ENCODE results near the gene TSSK1B. TPM values are rescaled to one million over a fixed set of nuclear protein-coding genes. Genes with fewer than 3 reads are reported as not detected.
A peak's percentile ranks its signal among the peaks of the same experiment; 100 is the strongest.
"Not testable (repeated sequence)": the region's sequence is repeated elsewhere in the genome, so short reads cannot be mapped to it uniquely, and the experiment has no call there.

The TSSK1B gene
- total RNA-seq, 1 experiment from 2014 or later: 0.52 TPM

GRCh38 chr5:113404269-113404668 lies 30.5 kb downstream of the TSSK1B start:
- no peak for DNase-seq (ENCODE audit: low read depth)

- DNase-seq (ENCODE audit: low read depth): not testable (repeated sequence)
Measured at GRCh38 chr5:113397986-113398385, 36.8 kb downstream of the TSSK1B start.

- DNase-seq (ENCODE audit: low read depth): no peak
Measured at GRCh38 chr5:113397046-113397445, 37.7 kb downstream of the TSSK1B start.

DNA sequence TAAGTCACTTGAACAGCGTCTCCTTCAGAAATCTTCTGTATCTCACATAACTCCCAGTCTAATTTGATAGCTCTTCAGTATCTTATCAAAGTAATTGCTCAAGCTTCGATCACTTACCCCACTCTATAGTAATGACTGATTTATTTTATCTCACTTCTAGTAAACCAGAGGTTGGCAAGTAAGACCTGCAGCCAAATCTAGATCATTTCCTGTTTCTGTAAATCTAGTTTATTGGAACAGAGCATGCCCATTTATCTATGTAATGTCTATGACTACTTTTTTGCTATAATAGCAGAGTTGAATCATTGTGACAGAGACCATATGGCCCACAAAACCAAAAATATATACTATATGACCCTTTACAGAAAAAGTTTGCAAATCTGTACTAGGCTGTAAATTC lies 40.1 kb downstream of the TSSK1B start:
- DNase-seq (ENCODE audit: low read depth): no peak

DNA sequence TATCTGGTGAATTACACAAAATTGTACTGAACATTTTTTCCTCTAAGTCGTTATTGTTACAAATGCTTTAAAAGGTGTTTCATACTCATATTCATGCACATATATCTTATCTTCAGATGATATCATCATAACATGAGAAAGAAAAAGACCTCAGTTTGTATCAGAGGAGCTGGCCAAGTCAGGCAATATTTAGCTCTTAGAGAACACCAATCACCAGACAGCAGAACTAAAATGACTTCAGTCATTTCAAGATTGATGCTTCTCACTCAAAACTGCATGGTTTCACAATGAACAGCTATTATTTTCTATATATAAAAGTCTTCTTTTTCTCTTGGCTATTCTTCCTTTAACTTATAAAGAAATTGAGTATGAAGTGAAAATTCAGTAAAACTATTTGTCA lies 44.6 kb downstream of the TSSK1B start:
- DNase-seq (ENCODE audit: low read depth): no peak

- no peak for DNase-seq (ENCODE audit: low read depth)
Measured at GRCh38 chr5:113389116-113389515, 45.7 kb downstream of the TSSK1B start.

DNA sequence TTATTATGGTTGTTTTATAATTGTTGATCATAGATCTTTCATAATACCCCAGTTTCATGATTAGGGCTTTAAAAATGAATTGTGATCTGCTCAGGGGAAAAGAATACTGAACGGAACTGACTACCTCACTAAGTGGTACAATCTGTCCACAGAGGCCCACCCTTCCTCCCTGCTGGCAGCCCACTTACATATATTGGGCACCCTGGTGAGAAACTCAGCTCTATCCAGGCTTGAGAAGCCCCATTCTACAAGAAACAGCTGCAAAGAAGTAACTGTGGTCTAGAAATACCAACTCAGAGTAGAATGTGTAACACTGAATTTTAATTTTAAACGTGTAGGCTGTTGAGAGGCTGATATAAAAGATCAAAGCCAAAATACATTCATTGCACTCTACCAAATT lies 46.9 kb downstream of the TSSK1B start:
- DNase-seq (ENCODE audit: low read depth): no peak

GRCh38 chr5:113384782-113385285 lies 50.0 kb downstream of the TSSK1B start:
- no peak for DNase-seq (ENCODE audit: low read depth)

- DNase-seq (ENCODE audit: low read depth): peak; percentile 69
Measured at GRCh38 chr5:113382731-113383130, 52.1 kb downstream of the TSSK1B start.

Other genes with a start within 250 kb of the TSSK1B start
- gene MCC, start 53.5 kb upstream of the TSSK1B start, total RNA-seq (2014; rRNA removed): 9.2 and 10.7 TPM in 2 replicates
- gene YTHDC2, start 78.7 kb upstream of the TSSK1B start, total RNA-seq (2014; rRNA removed): 12.1 and 14.4 TPM in 2 replicates

Data from LHCN-M2 (cell line).